Prostate gland (tissue), 2 donors: Measurements from ENCODE around the gene PRRX1.

Experiments
- POLR2A ChIP-seq: fragments of 450-650 bp; IDR thresholded peaks from one replicate; pipeline ENCODE4 v1.6.1; 2016; ENCODE audit warnings: antibody characterized with exemption, mild to moderate bottlenecking
- TF ChIP-seq, protein P1 (sequence below), 4 experiments: fragments of 200-600 bp in 2 of 4; fragments of 450-650 bp in 2 of 4; sonication (generic) in 2 of 4; IDR thresholded peaks; 1 replicate in 3 of 4; 2 replicates in 1 of 4; pipeline ENCODE4 v1.5.1; 2016 to 2019; ENCODE audit warnings: antibody characterized with exemption in 4 of 4, mild to moderate bottlenecking in 2 of 4, moderate library complexity in 2 of 4

GRCh38 chr1:170695955-170696590 is 32.1 kb downstream of the PRRX1 start:
- TF ChIP-seq POLR2A, result no peak
- TF ChIP-seq, protein P1, sequence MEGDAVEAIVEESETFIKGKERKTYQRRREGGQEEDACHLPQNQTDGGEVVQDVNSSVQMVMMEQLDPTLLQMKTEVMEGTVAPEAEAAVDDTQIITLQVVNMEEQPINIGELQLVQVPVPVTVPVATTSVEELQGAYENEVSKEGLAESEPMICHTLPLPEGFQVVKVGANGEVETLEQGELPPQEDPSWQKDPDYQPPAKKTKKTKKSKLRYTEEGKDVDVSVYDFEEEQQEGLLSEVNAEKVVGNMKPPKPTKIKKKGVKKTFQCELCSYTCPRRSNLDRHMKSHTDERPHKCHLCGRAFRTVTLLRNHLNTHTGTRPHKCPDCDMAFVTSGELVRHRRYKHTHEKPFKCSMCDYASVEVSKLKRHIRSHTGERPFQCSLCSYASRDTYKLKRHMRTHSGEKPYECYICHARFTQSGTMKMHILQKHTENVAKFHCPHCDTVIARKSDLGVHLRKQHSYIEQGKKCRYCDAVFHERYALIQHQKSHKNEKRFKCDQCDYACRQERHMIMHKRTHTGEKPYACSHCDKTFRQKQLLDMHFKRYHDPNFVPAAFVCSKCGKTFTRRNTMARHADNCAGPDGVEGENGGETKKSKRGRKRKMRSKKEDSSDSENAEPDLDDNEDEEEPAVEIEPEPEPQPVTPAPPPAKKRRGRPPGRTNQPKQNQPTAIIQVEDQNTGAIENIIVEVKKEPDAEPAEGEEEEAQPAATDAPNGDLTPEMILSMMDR (IDR thresholded peaks at IDR 0.05), result no peak
